Measurements from ENCODE around the gene CAMSAP1.
"Not testable (repeated sequence)": the region's sequence is repeated elsewhere in the genome, so short reads cannot be mapped to it uniquely, and the experiment has no call there.

CAMSAP1 gene

GRCh38 chr9:135907431-135908092, at the start of gene CAMSAP1:
Gene CAMSAP1, minus strand, starts transcription at chr9:135907546. Its CDS starts 387 bp downstream, at chr9:135907159.
- DNase-seq (ENCODE audit: low spot score): peak; percentile 91

- no peak for DNase-seq (ENCODE audit: low spot score)
Observed at GRCh38 chr9:135956802-135957174, 49.4 kb upstream of the CAMSAP1 start.

GRCh38 chr9:135955934-135956801, 48.8 kb upstream of the CAMSAP1 start:
- no peak for DNase-seq (ENCODE audit: low spot score)

- DNase-seq (ENCODE audit: low spot score): no peak
Observed at GRCh38 chr9:135952664-135953206, 45.4 kb upstream of the CAMSAP1 start.

DNA sequence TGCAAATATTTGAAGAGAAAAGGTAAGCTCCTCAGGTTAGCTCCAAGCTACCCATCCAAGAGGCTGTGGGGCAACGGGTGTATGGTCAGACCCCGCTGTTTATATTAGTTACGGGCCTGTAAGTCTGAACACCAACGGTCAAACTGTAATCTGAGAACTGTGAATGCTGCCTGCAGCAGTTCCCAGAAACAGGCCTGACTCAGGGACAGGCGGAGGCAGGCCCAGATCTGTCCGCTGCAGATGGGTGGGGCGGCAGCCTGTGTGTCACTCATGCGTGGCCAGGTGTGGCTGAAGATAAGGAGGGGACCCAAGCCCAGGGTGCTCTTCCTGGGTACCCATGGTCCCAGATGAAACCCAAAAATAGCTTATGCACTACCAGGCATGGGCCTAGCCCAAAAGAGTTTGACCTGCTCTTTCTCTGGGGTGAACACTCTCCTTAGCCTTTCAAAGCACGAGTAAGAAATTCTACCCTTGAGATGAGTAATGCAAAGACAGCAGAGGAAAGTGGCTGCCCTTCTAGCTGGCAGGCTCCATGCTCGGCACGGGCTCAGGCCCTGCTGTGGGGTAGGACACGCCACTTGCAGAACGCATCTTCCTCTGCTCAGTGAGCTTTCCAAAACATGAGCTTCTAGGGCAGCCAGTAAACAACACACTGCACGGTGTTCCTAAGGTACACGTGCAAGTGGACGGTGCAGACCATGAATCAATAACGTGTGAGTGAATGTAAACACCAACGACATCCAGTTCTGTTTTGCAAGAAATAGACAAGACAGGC, 44.7 kb upstream of the CAMSAP1 start:
- DNase-seq (ENCODE audit: low spot score): no peak

- not testable (repeated sequence) for DNase-seq (ENCODE audit: low spot score)
Observed at GRCh38 chr9:135951310-135951709, 44.0 kb upstream of the CAMSAP1 start.

- not testable (repeated sequence) for DNase-seq (ENCODE audit: low spot score)
Observed at GRCh38 chr9:135950841-135951240, 43.5 kb upstream of the CAMSAP1 start.

GRCh38 chr9:135950135-135950682, 42.9 kb upstream of the CAMSAP1 start:
- no peak for DNase-seq (ENCODE audit: low spot score)

GRCh38 chr9:135949501-135950134, 42.3 kb upstream of the CAMSAP1 start:
- no peak for DNase-seq (ENCODE audit: low spot score)

GRCh38 chr9:135948968-135949367, 41.6 kb upstream of the CAMSAP1 start:
- DNase-seq (ENCODE audit: low spot score): no peak

DNA sequence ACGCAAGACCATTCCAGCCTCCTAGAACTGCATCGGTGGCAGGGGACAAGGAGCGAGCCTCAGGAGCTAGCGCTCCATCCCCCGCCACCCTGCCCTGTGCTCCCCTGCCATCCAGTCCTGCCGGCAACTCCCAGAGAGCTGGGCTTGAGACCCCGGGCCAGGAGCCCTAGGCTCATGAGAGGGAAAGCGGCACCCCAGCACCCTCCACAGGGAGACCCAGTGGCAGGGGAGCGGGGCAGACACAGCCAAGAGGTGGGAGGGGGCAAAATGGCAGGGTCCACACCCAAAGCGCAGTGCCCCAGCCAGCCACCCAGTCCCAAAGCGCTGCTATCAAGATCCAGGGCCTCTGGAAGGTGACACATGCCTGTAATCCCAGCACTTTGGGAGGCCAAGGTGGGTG, 41.1 kb upstream of the CAMSAP1 start:
- no peak for DNase-seq (ENCODE audit: low spot score)

DNA sequence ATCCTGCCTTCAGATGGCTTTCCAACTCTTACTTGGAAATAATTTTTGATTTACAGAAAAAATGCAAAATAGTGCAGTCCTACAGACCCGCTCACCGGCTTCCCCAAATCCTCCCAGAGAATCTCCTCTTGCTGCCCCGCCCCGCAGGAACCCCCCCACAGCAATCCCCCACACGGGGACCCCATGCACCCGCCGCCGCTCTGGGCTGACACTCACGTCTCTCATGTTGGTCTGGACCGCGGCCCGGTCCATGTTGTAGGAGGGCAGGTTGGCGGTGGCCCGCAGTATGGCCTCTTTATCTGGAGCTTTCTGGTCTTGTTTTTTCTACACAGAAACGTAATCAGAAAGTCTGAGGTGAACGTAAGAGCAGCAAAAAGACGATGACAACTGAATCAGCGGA, 40.2 kb upstream of the CAMSAP1 start:
- DNase-seq (ENCODE audit: low spot score): no peak

DNA sequence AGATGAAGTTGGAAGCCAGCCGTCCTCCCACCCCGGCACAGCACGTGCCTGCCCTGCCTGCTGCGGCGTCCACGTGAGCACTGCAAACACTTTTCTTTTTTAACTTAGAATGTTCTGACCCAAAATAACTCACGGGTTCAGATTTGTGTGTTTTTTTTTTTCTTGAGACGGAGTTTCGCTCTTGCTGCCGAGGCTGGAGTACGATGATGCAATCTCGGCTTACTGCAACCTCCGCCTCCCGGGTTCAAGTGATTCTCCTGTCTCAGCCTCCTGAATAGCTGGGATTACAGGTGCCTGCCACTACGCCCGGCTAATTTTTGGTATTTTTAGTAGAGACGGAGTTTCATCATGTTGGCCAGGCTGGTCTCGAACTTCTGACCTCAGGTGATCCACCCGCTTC, 39.8 kb upstream of the CAMSAP1 start:
- DNase-seq (ENCODE audit: low spot score): not testable (repeated sequence)

- DNase-seq (ENCODE audit: low spot score): no peak
Observed at GRCh38 chr9:135946392-135946994, 39.1 kb upstream of the CAMSAP1 start.

GRCh38 chr9:135945969-135946368, 38.6 kb upstream of the CAMSAP1 start:
- DNase-seq (ENCODE audit: low spot score): no peak

DNA sequence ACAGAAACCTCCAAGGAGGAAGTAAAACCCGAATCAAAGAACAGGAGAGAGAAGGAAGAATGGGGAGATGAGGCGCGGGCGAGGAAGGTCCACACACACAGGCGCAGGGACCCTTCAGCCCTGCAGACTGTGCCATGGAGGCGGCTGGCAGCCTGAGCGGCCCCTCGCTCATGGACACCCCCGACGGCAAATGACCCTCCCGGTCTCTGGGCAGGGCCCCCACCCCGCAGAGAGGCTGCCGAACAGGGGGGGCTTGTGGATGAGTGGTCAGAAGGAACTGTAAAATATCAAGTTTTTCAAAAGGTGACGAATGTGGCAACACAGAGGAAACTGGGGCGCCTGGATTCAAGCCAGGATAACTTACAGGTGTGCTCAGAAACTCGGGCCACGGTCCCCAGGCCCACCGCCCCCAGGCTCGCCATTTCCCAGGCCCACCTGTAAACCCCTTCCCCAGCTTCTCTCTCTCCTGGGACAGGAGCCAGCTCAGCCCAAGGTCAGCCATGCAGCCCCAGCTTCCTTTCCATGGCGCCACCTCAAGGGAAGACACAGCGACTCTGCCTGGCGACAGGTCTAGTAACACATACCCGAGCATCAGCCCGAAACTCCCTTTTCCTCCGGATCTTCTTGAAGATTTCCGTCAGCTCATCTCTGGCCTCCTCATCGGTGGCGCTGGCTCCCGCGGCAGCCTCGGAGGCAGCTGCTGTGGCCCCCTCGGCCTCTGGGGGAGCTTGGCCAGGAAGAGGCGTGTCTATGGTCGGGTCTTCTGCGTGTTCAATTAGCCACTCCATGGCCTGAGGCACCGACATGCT, 37.3 kb upstream of the CAMSAP1 start:
- DNase-seq (ENCODE audit: low spot score): no peak

DNA sequence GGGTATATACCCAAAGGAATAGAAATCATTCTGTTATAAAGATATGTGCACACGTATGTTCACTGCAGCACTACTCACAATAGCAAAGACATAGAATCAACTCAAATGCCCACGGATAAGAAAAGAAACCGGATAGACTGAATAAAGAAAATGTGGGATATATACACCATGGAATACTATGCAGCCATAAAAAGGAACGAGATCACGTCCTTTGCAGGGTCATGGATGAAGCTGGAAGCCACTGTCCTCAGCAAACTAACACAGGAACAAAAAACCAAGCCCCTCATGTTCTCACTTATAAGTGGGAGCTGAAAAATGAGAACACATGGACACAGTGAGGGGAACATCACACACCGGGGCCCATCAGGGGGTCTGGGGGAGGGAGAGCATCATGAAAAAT, 36.3 kb upstream of the CAMSAP1 start:
- not testable (repeated sequence) for DNase-seq (ENCODE audit: low spot score)

DNA sequence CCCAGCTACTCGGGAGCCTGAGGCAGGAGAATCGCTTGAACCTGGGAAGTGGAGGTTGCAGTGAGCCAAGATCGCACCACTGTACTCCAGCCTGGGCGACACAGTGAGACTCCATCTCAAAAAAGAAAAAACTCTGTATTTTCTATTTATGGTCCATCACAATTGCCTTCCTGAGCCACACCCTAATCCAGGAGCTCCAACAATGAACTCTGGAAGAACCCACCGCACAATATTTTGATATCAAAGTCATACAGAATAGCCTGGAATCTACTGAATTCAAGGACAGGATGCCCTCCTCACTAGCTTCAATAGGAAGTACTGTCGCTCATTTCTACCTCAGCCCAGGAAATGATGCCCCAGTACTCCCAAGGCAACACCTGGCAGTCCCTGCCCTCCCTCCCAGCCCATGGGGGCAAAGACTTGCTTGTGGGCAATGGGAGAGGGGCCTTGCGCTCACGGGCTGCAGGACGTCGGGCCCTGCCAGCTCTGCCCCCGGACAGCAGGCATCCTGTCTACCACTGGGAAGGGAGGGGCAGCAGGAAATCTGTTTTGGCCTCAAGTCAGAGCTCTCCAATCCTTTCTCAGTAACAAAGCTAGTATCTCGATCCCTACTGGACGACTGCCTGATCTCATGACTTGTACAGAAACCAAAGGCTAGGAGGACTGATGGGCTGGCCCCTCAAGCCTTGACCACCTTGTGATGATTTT, 34.1 kb upstream of the CAMSAP1 start:
- DNase-seq (ENCODE audit: low spot score): no peak

All from Ammon's horn (tissue), 1 donor.